Measurements from ENCODE around the gene OR5D16.
"Not testable (repeated sequence)": the region's sequence is repeated elsewhere in the genome, so short reads cannot be mapped to it uniquely, and the experiment has no call there.

Gene OR5D16

DNA sequence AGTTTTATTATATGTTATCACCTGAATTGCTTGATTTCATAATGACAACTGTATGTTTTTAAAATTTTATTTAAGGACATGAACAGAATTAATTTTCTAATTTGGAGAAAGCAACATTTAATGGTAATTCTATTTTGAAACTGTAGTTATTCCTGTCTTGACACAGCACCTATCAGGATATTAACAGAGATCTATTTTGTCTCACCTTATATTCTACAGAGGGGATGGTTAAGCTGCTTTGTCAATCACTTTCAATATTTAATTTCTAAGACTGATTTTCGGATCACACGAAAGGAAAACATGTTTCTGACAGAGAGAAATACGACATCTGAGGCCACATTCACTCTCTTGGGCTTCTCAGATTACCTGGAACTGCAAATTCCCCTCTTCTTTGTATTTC, at the start of gene OR5D16:
OR5D16 (plus strand) TSS at position 301 of the 400 bp plus-strand sequence; CDS start at position 301, 0 bp downstream.
- no peak for DNase-seq

DNA sequence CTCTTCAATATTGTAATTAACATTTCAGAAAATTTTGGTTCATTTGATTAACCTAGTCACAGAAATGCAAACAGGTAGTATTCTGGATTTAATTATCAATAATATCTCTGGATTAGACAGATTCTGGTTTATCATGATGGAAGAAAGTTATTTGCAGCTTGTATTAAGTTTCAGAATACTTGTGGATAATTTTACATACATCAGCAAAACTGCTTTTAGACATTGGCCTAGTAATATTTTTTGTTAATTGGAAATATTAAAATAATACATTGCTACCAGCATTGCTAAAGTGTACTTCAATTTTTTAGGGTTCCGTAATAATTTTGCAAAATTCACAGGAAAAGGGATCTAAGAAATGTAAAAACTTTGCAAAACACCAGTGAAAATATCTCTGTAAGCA, 46.9 kb upstream of the OR5D16 start:
- no peak for DNase-seq

DNA sequence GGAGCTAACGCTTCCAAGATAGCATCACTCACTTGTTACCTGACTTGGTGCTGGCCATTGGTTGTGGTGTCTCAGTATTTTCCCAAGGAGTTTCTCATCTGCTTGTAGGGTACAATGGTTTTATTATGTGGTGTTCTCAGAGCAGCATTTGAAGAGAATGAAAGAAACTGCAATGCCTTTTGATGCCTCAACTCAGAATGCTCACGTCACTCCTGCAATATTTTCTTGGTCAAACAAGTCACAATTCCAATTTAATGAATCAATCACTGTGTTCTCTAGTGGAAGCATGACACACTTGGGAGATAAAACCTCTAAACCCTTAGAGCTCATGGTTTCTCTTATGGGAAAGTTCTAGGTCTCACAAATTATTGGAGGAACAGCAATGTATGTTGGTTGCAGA, 45.2 kb upstream of the OR5D16 start:
- DNase-seq, result no peak

DNA sequence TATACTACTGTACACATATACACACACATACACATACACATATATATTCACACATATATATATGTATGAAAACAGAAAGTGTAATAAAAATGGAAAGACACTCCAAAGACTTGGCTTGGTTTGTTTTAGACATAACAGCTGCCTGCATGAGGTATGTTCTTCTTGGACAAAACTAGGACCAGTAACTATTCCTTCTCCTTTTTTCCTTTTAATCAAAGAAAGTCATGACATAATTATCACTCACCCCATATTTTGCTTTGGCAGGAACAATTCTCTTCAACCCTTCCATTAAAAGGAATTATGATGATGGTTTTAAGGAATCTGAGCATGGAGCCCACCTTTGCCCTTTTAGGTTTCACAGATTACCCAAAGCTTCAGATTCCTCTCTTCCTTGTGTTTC, 43.3 kb upstream of the OR5D16 start, which contains the start of gene OR5D14:
OR5D14 (plus strand) TSS at position 301 of the 400 bp plus-strand sequence; CDS start at position 301, 0 bp downstream.
- DNase-seq, result no peak

DNA sequence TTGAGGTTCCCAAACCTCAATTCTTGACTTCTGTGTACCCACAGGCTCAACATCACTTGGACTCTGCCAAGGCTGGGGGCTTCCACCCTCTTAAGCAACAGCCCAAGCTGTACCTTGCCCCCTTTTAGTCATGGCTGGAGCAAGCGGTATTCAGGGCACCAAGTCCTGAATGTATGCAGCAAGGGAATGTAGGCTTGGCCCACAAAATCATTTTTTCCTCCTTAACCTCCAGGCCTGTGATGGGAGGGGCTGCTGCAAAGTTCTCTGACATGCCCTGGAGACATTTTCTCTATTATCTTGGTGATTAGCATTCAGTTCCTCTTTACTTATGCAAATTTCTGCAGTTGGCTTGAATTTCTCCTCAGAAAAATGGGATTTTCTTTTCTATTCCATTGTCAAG, 32.3 kb upstream of the OR5D16 start:
- no peak for DNase-seq

DNA sequence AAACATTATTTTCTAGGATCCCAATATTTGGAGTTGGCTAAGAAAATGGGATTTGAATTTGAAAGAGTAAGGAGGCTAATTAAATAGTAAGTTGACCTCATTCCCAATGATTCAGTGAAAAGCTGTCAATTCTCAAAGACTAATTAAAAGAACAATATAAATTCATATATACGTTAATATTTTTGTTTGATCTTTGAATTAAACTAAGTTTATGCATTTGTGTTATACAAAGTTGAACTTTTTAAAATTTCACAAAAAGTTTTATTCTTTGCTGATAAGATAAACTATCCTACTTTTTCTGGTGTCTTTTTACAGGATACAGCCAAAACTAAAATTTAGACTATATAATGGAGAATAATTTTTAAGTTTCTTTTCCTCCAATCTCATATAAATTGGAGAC, 27.5 kb upstream of the OR5D16 start, which contains the start of gene OR5L1:
OR5L1 (plus strand) TSS at position 301 of the 400 bp plus-strand sequence. CDS start 100 bp downstream, outside the sequence.
- DNase-seq, result no peak

DNA sequence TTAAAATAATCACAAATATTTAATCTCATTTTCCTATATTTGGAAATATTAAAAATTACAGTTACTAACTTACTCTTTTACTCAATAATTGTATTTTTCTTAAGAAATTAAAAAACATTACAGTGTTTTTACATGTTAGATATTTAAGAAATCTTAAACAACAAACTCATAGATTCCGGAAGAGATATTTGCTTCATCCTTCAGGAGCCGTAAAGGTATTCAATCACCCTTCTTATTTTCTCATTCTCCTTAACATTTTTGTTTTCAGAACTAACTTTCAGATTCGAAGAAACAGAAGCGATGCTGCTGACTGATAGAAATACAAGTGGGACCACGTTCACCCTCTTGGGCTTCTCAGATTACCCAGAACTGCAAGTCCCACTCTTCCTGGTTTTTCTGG, 19.2 kb upstream of the OR5D16 start, which contains the start of gene OR5D18:
OR5D18 (plus strand) TSS at position 301 of the 400 bp plus-strand sequence; CDS start at position 301, 0 bp downstream.
- DNase-seq, result no peak

DNA sequence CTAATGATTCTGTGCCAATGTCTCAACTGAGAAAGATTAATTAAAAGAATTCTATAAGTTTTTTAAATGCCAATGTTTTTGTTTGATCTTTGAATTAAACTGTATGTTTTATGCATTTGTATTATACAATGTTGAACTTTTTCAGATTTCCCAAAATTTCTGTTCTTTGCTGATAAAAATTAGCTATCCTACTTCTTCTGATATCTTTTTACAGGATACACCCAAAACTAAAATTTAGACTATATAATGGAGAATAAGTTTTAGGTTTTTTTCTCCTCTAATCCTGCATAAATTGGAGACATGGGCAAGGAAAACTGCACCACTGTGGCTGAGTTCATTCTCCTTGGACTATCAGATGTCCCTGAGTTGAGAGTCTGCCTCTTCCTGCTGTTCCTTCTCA, 11.6 kb upstream of the OR5D16 start, which contains the start of gene OR5L2:
OR5L2 (plus strand) TSS at position 301 of the 400 bp plus-strand sequence; CDS start at position 301, 0 bp downstream.
- DNase-seq, result no peak

DNA sequence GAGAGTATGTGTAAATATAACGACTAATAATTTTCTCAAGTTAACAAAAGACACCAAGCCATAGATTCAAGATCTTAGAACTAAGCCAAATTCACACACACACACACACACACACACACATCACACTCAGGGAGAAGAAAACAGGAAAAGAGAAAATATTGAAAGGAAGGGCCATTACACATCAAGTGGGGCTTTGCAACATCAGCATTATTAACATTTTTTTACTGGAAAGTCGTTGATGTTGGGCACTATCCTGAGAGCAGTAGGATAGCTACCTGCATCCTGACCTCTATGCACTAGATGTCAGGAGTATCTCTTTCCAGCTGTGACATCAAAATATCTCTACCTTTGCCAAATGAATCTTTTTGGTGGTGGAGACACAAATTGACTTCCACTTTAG, 8.9 kb downstream of the OR5D16 start:
- no peak for DNase-seq

DNA sequence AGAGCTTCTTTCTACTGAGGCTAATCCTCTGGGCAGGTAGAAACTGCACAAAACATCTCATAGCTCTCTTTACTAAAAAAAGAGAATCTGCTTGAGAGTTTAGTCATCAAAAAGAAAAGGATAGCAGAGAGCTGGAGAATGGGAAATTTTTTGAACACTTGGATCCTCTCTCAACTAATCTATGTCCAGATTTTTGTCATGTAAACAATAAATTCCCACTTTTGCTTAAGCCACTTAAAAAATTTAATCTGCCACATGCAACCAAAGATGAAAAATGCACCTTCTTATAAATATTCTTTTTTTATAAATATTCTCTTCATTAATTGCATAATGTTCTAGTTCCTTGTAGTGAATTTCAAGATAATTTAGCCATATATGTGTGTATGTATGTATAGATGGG, 10.5 kb downstream of the OR5D16 start:
- no peak for DNase-seq

DNA sequence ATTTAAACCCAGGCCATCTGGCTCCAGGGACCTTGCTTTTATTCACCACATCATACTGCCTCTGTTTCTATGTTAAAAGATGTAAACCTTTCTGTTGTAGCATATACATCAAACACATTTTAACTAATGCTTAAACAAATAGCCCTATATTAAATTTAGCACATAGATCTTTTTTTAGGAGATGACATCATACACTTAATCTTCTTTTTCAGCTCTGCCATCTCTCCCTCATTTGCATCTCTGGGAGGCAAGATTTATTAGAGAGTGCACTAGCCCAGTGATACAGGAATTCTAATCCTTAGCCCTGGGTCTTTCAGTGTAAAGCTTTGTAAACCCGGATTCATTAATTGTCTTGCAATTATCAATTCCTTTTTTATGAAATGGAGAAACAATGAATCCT, 13.6 kb downstream of the OR5D16 start:
- no peak for DNase-seq

DNA sequence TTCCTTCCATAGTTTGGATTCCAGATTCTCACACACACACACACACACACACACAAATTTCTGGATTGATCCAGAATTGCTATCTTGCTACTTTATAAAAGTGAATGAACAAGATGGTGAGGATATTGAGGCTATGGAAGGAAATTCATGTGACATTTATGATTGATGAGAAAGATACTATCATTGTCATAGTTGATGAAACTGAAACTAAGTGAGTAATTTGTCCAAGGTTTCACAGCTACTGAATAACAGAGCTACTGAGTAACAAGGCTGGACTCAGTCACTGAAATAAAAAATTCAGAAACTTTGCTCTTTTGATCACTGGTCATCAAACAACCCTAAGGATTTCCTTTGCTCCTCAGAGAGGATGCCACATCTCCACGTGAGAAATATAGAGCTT, 16.2 kb downstream of the OR5D16 start:
- DNase-seq, result no peak

DNA sequence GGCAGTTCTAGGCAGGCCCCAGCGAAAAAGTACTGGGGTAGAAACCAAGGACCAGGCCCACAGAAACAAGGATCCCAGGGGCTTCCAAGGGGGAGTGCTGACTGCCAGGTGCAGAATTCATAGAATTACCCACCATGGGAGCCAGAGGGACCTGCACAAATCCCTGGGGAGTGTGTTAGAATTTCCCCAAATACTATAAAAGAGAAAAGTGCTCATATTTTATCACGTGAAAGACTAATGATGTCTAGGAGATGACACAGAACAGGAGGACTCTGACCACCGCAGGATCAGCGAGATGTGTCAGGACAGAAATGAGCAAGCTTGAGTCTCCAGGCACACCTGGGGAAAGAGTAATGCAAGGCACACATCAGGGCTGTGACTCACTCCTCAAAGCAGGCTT, 28.8 kb downstream of the OR5D16 start:
- DNase-seq, result not testable (repeated sequence)

DNA sequence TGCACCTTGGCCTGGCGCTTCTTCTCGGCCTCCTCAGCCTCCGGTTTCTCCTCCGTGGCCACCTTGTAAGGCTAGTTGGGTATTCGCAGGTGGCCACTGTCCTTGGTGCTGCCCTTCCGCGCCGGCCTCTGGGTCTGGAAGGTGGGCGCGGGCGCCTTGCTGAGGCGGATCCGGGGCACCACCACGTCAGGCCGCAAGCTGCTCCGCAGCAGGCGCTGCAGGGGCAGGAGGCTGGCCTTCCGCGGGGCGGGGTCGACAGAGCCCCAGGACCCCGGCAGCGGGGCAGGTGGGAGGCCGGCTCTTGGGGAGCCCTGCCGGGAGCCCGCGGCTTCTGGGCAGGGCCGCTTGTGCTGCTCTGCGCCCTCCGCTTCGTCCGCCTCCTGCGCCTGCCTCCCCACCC, 34.2 kb downstream of the OR5D16 start:
- not testable (repeated sequence) for DNase-seq

DNA sequence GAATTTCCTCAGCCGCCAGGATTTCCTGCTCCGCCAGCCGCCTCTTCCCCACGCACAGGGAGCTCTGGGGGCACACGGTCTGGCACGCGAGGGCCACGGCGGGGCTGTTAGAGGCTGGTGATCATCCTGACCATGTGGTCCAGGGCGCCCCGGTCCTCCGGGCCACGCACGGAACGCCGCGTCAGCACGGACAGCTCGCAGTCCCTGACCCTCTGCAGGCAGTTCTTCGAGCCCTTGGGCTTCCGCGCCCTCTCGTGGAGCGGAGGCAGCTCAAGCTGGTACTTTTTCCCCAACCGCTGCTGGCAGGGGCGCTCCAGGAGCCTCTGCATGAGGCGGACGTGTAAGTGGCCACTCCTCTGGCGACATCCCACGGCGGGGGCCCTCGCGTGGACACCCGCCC, 34.6 kb downstream of the OR5D16 start:
- DNase-seq, result not testable (repeated sequence)

DNA sequence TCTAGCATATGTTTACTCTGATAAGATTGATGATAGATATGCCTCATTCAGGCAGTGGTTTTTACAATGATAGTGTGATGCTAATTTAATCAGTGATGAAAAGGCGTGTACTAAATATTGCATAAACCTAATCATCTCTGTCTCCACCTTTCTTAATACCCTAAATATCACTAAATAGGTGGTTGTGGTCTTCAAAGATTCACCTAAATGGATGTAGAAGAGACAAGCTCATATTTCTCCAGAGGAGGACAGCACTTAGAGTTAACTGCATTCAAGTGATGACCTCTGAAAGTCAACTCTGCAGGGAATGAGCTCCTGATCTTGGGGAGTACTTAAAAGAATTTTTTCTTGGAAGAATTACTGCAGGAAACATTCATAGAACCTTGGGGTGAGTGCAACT, 44.4 kb downstream of the OR5D16 start, which contains the start of gene TRIM51:
TRIM51 (plus strand) TSS at position 301 of the 400 bp plus-strand sequence. CDS start 2,132 bp downstream, outside the sequence.
- DNase-seq, result not testable (repeated sequence)

DNA sequence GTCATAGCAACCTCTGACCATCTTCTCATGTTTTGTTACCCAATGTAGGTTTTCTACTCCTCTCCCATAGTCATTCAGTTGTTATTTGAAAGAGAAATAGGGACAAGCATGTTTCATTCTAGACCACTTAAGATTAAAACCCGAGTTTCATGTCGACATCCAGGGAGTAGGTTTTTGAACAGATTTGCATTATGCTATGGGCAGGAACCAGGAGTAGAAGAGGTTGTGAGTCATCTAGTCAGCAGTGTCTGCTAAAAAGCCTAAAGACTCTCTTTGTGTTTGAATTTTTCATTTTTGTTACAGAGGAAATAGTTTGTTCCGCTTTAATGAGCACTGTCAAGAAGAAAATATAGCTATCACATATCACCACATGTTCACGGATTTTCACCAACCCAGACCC, 46.4 kb downstream of the OR5D16 start:
- DNase-seq, result not testable (repeated sequence)

DNA sequence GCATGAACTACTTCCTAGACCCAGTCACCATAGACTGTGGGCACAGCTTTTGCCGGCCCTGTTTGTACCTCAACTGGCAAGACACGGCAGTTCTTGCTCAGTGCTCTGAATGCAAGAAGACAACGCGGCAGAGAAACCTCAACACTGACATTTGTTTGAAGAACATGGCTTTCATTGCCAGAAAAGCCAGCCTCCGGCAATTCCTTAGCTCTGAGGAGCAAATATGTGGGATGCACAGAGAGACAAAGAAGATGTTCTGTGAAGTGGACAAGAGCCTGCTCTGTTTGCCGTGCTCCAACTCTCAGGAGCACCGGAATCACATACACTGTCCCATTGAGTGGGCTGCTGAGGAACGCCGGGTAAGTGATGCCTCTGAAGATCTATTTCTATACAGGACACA, 46.9 kb downstream of the OR5D16 start:
- DNase-seq, result not testable (repeated sequence)
